Smooth muscle cell (in vitro differentiated cells): ENCODE measurements around the gene CHID1. TPM values are rescaled to one million over a fixed set of nuclear protein-coding genes. Genes with fewer than 3 reads are reported as not detected.

Source experiments
- DNase-seq: peaks from one replicate; lab custom pipeline; 2025; ENCODE audit not compliant: unreplicated experiment; lab: John Stamatoyannopoulos, UW
- H2AFZ ChIP-seq: fragments of 200-600 bp; sonication (generic); 2 replicates; pipeline ENCODE4 v1.6.0; 2016; ENCODE audit warnings: antibody characterized with exemption, low read depth, mild to moderate bottlenecking
- H3F3A ChIP-seq: fragments of 200-600 bp; sonication (generic); 2 replicates; pipeline ENCODE4 v1.6.0; 2017; ENCODE audit warnings: antibody characterized with exemption, low read depth
- H3K27ac ChIP-seq: fragments of 200-600 bp; sonication (generic); 2 replicates; pipeline ENCODE4 v1.5.1; 2016; ENCODE audit warnings: low read depth, mild to moderate bottlenecking
- H3K27me3 ChIP-seq: fragments of 200-600 bp; sonication (generic); 2 replicates; pipeline ENCODE4 v1.6.1; 2016; ENCODE audit warnings: low read depth, mild to moderate bottlenecking
- H3K36me3 ChIP-seq: fragments of 200-600 bp; sonication (generic); 2 replicates; pipeline ENCODE4 v1.5.1; 2016; ENCODE audit warnings: low read depth
- H3K4me1 ChIP-seq: fragments of 200-600 bp; sonication (generic); 2 replicates; pipeline ENCODE4 v1.5.1; 2016; ENCODE audit warnings: low read depth
- H3K4me2 ChIP-seq: fragments of 200-600 bp; sonication (generic); 2 replicates; pipeline ENCODE4 v1.6.0; 2016; ENCODE audit warnings: mild to moderate bottlenecking
- H3K4me3 ChIP-seq: fragments of 200-600 bp; sonication (generic); 2 replicates; pipeline ENCODE4 v1.5.1; 2016; ENCODE audit warnings: mild to moderate bottlenecking
- H3K79me2 ChIP-seq: fragments of 200-600 bp; sonication (generic); 2 replicates; pipeline ENCODE4 v1.6.0; 2016; ENCODE audit warnings: low read depth, mild to moderate bottlenecking
- H3K9ac ChIP-seq: fragments of 200-600 bp; sonication (generic); 2 replicates; pipeline ENCODE4 v1.6.0; 2016; ENCODE audit warnings: low read depth
- H3K9me3 ChIP-seq: fragments of 200-600 bp; sonication (generic); replicated peaks from 2 replicates; pipeline ENCODE4 v1.5.1; 2016; ENCODE audit warnings: low read depth
- H4K20me1 ChIP-seq: fragments of 200-600 bp; sonication (generic); 2 replicates; pipeline ENCODE4 v1.6.0; 2016; ENCODE audit warnings: low read depth
- WGBS: methylation state at CpG from one replicate; pipeline ENCODE4 v1.1.7; 2016; ENCODE audit warnings: low lambda C conversion rate; 5-methylcytosine and 5-hydroxymethylcytosine counted together
- polyA plus RNA-seq: library from polyadenylated mRNA; unstranded; fragments of >200 nt; fragmentation: Nextera tagmentation; extraction: Ambion mirVana; gene quantifications from 2 replicates; pipeline ENCODE4 v1.2.1, GENCODE V29; 2016
- total RNA-seq: library from RNA; depleted of rRNA; stranded (reverse); fragments of >200 nt; gene quantifications from 2 replicates; pipeline ENCODE4 v1.2.3, GENCODE V29; 2014
- TF ChIP-seq, protein P1 (sequence below): fragments of 200-600 bp; sonication (generic); IDR thresholded peaks from 2 replicates; pipeline ENCODE4 v1.5.1; 2017; ENCODE audit warnings: borderline replicate concordance, mild to moderate bottlenecking, antibody characterized with exemption; ENCODE audit not compliant: insufficient read depth, poor library complexity, severe bottlenecking

Gene CHID1
- total and polyA plus RNA-seq, 2 experiments from 2014 or later: 54.3 to 181 TPM

DNA sequence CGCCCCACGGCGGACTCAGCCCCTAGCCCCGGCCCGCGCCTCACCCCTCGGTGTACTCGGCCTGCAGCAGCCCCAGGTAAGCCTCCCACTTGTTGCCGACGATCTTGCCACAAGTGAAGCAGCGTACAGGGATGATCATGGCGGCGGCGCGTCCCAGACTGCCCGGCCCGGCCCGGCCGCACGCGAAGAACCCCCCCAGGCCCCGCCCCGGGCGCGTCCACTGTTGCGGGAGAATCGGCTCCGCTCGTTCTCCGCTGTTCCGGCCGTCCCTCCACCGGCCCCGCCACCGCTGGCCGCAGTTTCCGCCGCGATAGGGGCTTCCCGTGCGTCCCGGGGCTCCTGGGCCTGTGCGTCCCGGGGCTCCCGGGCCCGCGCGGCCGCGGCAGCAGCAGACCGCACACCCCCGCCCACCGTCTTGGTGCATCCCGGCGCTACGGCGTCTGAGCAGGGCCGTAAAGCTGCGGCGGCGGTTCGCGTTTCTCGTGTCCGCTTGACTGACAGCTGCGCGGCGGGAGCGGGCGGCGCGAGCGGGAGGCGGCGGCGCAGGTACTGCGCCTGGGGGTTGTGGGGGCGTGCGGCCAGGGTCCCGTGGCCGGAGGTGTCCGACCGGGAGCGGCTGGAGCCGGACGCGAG, 68.1 kb downstream of the CHID1 start, which contains the start of the genes POLR2L and TSPAN4:
TSS of gene POLR2L (minus strand) at position 160 of the 633 bp plus-strand sequence. CDS start at position 139, 21 bp downstream.
TSS of gene TSPAN4 (plus strand) at position 483 of the 633 bp plus-strand sequence. CDS start 7,453 bp downstream, outside the sequence.
- peaks cover 21% of the 10 kb centered on the region for H3K79me2 ChIP-seq
- WGBS: under 1% methylated on average over 79 of the region's 87 CpGs
- H3K27me3 ChIP-seq: no peaks in the 10 kb centered on the region
- peaks cover 16% of the 10 kb centered on the region for H3F3A ChIP-seq
- H2AFZ ChIP-seq: no peak within 1 kb of the TSS
- DNase-seq: peak; percentile 87
- no peaks in the 10 kb centered on the region for H3K9me3 ChIP-seq
- peak within 1 kb of the TSS; percentile 100 for H3K9ac ChIP-seq
- H3K4me1 ChIP-seq: peaks cover 26% of the 10 kb centered on the region
- no peaks in the 10 kb centered on the region for H3K36me3 ChIP-seq
- H3K4me2 ChIP-seq: peak within 1 kb of the TSS; percentile 96
- H4K20me1 ChIP-seq: peaks cover 75% of the 10 kb centered on the region
- peak within 1 kb of the TSS; percentile 96 for H3K4me3 ChIP-seq
- TF ChIP-seq, protein P1, sequence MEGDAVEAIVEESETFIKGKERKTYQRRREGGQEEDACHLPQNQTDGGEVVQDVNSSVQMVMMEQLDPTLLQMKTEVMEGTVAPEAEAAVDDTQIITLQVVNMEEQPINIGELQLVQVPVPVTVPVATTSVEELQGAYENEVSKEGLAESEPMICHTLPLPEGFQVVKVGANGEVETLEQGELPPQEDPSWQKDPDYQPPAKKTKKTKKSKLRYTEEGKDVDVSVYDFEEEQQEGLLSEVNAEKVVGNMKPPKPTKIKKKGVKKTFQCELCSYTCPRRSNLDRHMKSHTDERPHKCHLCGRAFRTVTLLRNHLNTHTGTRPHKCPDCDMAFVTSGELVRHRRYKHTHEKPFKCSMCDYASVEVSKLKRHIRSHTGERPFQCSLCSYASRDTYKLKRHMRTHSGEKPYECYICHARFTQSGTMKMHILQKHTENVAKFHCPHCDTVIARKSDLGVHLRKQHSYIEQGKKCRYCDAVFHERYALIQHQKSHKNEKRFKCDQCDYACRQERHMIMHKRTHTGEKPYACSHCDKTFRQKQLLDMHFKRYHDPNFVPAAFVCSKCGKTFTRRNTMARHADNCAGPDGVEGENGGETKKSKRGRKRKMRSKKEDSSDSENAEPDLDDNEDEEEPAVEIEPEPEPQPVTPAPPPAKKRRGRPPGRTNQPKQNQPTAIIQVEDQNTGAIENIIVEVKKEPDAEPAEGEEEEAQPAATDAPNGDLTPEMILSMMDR: no peak
- H3K27ac ChIP-seq: peak within 1 kb of the TSS; percentile 94

- H3K27ac ChIP-seq: peak overlapping the region; percentile 94
- whole genome bisulfite sequencing: under 1% methylated on average over 26 of the region's 27 CpGs
- no peaks in the 10 kb centered on the region for H3K9me3 ChIP-seq
- H3K36me3 ChIP-seq: no peaks in the 10 kb centered on the region
- H3K4me2 ChIP-seq: peak overlapping the region; percentile 96
- H3F3A ChIP-seq: peaks cover 20% of the 10 kb centered on the region
- DNase-seq: no peak
- H4K20me1 ChIP-seq: peaks cover 75% of the 10 kb centered on the region
- H3K79me2 ChIP-seq: peaks cover 21% of the 10 kb centered on the region
- peak overlapping the region; percentile 96 for H3K4me3 ChIP-seq
- no peaks in the 10 kb centered on the region for H3K27me3 ChIP-seq
- TF ChIP-seq, protein P1: no peak
- H2AFZ ChIP-seq: no peak overlapping the region
- H3K9ac ChIP-seq: peak overlapping the region; percentile 100
- H3K4me1 ChIP-seq: peaks cover 26% of the 10 kb centered on the region
Observed at GRCh38 chr11:841981-842369, 68.6 kb downstream of the CHID1 start.

DNA sequence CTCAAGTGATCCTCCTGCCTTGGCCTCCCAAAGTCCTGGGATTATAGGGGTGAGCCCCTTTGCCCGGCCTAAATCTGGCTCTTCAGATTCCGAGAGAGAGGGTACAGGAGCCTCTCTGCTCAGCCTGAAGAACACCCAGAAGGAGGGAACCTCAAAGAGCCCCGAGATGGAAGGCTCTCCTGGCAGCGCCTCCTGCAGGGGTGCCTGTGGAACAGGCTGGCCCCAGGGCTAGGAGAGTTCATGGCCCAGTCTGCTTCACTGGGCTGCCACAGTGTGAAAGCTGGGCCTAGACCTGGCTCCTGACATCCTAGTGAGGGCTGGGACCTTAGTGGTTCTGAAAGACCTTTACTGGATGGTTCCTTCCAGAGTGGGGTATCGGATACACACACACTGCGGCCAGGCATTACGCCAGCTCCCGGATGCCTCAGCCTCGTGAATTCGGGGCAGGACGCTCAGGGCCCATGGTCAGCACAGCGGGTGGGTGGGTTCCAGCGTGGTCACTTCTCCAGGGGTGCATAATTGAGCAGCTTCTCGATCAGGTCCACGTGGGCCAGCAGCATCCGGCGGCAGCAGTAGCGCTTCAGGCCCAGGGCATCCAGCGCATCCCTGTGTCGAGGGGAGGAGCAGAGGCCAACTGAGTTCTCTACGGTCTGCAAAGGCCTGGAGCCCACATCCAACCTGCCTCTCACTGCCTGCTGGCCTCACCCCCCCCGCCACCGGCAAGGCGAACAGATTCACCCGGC, 70.6 kb downstream of the CHID1 start:
- Histone ChIP-seq H3F3A (peaks cover 20% of the 10 kb centered on the region), H3K27me3 (no peaks in the 10 kb centered on the region), H3K4me3 (no peak overlapping the region), H4K20me1 (peaks cover 74% of the 10 kb centered on the region), H3K79me2 (peaks cover 31% of the 10 kb centered on the region), H3K9ac (no peak overlapping the region), H3K36me3 (no peaks in the 10 kb centered on the region), H2AFZ (no peak overlapping the region), H3K9me3 (no peaks in the 10 kb centered on the region), H3K27ac (no peak overlapping the region), H3K4me1 (peaks cover 25% of the 10 kb centered on the region), H3K4me2 (no peak overlapping the region)
- WGBS: 95% methylated on average over 25 of the region's 25 CpGs
- TF ChIP-seq, protein P1: peak; percentile 13
- no peak for DNase-seq
